ENCODE measurements around the gene POLL.
"Not testable (repeated sequence)": the region's sequence is repeated elsewhere in the genome, so short reads cannot be mapped to it uniquely, and the experiment has no call there.

Gene POLL

DNA sequence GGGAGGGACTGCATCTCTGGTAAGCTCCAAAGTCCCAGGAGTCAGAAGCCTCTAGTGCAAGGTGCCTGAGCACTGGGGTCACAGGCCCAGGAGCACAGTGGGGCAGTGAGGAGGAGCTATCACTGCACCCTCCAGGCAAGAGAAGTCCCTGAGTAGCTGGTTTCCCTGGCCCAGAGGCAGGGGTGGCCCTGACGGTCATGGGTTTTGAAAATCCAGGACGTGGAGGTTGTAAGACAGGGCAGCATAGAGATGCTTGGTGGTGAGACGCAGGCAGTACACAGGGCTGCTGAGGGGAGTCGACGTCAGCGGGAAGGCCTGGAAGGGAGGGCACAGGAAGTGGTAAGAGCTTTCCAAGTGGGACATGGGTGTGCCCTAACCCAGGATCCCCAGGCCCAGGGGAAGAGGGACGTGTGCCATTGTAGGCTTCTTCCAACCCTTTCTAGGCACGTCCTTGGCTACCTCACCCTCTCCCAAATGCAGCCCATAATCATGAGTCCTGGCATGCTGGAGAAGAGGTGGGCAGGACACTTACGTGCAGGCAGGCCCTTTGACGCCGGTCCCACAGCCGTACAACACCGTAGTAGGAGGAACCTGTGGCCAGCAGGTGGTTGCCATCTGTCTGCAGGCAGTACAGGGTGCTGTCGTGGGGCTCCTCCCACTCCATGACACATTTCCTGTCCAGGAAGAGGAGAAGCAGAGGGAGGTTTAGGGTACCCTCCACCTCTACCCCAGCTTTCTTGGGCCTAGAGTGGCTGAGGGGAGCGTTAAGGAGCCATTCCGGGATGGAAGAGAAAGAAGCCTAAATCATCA lies 23.2 kb upstream of the POLL start:
- DNase-seq, result no peak

DNA sequence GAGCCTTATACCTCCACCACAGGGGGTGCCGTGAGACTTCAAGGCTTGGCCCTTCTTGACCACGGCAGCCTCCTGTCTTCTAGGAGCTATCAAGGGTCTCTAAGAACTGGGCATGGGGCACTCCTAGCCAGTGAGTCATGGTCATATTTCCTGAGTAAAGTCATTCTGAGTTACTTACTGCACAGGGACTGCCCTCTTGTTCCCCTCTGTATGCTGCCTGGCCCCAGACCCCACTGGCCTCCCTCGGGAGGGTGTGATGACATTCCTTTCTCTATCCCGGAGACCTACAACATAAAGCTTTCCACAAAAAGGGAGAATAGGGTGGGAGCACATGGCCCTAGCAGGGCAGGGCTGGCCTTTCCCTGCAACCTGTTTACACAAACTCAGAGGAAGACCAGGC lies 21.4 kb upstream of the POLL start:
- DNase-seq, result no peak

DNA sequence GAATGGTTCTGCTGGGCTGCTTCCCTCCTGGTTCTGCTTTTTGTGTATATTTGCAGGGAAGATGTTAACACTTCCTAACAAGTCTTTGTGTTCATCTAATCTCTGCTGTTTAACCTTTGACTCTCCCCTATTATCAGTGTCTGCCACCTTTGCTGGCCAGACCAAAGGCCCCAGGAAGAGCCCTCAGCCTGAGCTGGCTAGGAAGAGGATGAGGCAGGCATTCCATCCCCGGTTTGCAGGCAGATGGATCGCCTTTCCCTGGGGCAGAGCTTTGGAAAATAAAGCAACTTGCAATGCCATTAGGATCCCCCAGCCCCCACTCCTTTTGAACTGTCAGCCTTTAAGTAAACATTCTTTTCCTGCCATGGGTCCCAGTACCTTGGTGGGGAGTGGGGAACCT lies 19.1 kb upstream of the POLL start:
- no peak for DNase-seq

DNA sequence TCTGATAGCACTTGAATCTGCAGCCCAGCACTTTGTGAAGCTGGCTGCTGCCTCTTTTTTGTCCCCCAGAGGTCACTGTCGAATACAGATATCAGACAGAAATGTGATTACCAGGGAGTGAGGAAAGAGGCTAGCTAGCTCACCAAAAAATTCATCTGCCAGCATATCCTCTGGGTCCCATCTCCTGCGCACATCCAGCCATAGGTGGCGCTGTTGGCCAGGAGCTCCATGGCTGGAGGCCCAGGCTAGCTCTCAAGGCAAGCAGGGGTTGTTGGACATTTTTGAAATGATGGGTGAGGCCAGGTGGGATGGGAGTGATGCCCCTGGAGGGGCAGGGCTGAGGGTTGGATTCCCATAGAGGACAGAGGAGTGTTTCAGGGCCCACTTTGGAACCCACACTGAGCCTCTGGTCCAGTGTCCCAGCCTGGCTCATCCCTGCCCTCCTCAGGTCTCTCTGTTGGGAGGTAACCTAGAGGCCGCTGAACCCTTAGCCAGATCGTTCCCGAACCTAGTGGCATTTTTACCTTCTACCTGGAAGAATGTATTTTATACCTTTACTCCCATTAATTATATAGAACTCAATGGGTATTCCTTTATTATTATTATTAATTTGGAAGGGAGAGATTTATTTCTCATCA lies 14.8 kb upstream of the POLL start:
- peak; percentile 63 for DNase-seq

DNA sequence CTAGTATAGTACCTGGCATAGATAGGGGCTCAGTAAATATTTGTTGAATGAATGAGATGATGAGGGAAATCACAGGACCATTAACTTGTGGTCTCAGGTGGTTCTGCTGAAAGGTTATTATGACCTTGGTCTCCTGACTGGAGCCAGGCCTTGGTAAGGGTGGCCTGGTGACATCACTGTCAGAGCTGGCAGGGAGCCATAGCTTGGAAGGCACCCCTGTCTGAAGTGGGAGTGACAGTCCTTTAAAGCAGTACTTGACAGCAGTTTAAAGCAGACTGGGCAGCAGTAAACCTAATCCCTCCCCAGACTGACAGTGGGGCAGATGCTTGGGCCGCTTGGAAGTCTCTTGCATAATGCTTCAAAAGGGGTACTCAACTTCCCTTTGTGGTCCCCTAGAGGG lies 13.5 kb upstream of the POLL start:
- DNase-seq, result no peak

DNA sequence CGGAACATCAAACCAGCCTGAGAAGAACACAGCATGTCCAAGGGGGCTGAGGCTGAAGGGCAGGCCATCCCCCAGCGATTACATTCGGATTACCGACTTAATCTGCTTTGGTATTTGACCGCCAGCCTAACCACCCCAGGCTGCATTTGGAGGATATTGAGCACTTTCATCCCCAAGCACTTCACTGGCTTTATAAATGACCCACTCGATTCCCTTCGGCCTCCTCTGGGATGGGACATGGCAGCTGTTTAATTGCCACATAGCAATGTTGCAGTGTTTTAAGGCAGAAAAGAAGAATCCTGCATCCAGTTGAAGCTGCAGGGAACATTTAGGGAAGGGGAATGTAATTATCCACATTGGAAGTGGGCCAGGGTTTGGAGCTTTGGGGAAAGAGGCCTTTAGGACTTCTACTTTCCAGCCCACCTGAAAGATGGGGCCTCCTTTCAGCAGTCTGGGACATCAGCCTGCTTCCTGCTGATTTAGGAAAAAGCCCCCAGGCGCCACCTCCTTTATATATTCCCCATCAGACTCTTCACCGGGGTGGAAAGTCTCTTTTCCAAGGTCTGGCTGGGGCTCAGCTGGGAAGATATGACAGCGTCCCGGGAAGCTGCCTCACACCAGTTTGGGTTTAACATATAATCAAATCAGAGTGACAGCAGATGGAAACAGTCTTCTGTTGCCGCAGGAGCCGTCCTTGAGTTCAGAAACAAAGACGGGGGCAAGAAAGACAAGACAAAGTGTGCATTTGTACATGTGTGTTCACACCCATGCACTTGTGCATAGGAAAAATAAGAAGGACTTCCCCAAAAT lies 9.2 kb upstream of the POLL start:
- DNase-seq, result no peak

DNA sequence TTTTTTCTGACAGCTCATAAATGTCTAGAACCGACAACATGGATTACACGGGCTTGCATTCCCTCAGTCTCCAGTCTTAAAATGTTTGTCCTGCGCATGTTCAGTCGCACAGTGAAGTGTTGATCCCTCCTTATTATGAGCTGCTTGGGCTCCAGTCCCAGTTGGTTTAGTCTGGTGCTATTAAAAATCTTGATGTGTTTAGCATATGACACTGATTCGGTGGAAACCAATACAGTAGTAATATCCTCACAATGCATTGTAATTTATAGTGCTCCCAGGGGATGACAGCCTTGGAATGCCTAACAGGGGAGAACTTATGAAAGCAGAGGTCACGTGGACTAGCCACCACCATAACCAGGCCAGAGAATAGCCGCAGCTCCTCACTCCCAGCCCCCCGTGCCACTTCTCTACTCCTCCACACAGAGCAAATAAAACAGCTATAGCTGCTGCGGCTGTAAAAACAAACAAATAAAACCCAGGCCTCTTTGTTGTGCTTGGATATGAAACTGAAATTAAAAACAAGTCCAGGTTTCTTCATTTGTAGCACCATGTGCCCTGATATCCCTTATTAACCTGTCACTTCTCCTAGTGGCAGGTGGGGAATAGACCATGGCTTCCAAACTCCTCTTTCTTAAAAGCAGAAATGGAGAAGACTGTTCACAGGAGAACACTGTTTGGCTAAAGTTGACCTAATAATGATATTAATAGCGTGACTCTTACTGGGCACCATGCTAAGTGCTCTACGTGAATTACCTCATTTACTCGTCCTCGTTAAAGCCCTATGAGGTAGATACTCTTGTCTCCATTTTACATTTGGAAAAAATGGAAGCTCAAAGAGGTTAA lies 7.8 kb upstream of the POLL start:
- DNase-seq, result no peak

DNA sequence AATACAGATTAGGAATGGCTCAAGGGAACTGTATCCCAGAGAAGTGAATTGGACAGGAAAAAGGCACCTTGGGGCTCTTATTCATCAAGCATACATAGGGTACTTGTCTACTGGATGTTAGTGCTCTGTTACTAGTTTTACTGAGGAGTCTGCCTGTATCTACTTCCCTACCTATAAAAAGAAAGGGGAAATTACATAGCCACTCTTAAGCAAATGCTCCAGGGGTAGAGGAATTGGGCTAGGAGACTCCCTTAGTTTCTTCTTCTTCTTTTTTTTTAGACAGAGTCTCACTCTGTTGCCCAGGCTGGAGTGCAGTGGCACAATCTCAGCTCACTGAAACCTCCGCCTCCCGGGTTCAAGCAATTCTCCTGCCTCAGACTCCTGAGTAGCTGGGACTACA lies 5.3 kb upstream of the POLL start:
- DNase-seq, result not testable (repeated sequence)

DNA sequence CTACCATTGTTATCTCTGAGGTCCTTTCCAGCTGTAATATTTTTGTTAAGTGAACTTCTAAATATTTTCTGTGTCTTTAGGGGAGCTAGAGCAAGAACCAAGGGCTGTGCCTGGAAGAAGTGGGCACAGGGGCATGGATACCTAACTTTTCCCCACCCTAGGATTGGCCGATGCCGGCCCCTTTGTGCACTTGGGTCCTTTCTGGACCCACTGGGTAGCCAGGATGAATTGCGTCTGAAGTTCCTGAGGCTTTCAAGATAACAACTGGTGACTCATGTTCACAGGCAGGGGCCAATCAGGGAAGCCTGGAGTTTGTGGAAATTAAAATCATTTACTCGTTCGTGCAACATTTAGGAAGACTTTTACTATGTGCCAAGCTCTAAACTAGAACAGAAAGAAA lies 822 bp upstream of the POLL start:
- no peak for DNase-seq

DNA sequence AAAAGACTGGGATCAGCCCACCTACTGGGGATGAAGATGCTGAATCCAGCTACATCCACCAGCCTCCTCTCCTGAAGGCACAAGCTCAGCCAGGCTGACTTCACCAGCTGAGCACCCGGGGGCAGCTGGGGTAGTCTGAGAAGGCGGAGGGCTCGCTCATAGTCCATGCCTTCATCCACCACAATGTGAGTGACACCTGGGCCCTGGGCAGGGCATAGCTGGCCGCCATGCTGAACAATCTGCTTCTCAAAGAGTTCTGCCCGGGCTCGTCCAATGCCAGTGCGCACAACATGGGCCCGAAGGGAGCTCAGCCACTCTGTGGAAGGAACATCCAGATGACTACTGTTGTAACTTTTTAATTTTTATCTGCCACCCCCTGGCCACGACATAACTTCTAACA lies 2.2 kb downstream of the POLL start:
- DNase-seq, result no peak

DNA sequence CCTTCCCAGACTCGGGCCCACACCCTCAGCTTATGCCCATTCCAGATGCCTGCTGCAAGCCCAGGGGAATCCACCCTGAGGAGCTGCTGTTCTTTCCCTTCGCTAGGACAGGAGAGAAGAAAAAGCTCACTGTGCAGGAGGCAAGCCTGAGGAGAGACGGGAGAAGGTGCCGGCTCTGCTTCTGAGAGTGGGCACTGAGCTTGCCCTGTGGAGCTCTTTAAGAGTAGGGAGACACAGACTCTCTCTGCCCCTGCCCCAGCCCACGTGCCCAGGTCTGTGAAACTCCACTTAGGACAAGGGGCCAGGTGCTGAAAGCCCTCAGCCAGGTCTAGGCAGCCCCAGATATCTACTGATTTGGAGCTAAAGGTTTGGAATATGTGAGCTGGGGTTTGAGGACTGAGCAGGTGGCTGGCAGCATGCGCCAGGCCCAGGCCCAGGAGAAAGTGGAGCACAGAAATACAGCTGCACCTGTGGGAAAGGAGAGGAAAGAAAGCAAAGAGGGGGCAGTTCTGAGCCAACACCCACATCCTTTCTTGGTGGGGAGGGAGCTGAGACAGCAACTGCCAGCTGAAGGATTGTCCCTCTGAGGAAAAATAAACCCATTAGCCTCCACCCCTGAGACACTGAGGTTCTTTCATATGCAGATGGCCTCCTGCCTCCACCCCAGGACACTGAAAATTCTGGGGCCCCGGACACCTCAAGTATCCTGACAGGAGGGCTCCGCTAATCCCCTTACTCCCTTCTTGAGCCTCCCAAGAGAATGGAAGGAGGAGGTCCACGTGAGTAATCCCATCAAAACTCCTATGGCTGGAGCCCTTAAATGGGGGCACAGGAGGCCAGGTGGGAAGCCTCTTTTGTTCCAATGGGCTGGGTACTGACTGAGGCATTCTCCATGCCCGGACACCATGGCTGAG lies 7.3 kb downstream of the POLL start:
- no peak for DNase-seq

DNA sequence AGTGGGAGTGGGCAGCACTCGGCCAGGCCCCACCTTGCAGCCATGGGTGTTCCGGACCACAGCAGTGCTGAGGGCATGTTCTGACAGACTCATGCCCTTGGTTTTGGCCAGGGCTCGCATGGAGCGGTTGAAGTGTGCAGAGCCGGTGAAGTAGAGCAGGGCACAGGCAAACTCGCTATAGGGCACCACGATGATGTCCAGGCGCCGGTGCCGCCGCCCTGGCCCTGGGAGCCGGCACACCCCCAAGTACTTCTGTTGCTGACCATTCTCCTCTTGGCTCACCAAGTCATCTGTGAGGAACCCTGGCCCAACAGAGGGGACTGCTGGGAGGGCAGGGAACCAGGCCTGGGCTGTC lies 8.6 kb downstream of the POLL start:
- no peak for DNase-seq

DNA sequence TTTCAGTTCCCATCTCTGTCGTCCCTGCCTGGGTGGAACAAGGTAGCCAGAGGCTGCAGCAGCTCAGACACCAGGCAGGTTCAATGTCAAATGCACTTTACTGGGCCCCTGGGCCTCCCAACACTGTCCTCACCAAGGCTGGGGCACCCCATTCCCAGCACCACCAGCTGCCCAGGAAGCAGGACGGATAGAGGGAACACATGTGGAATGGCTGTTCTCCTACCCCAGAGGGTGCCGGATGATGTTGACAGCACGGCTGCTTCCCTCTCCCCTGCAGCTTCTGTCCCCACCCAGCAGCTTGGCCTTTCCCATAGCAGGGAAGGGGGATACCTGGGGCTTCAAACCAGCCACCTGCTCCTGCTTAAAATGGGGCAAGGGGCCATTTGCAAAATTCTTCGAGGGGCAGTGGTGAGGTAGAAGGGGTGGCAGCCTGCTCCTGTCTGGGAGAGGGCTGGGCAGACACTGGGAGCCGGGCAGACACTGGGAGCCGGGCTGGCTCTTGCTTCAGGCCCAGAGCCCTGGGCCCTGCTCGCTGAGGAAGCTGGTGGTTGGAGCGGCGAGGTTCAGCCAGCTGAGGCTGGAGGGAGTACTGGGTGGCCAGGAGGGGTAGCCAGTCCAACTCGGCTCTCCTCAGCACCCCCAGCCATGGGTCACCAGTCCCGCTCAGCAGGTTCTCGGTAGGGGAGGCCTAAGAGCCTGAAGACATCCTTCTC lies 9.1 kb downstream of the POLL start:
- no peak for DNase-seq

DNA sequence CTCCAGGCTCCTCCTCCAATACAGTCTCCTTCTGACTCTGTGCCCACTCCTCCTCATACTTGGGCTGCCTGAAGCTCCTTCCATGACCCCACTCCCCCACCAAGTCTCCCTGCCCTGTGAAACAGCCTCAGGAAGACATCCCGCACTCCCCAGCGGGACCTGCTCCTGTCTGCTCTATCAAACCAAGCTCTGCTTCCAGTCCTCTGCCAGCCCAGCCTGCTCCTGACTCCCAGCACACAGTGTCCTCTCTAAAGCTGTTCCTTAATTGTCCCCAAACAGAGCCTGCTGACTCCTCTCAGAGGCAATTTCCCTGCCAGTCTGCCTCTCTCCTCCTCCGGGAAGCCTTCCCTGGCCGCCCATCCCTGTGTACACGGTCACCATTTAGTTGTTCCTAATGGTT lies 9.9 kb downstream of the POLL start:
- no peak for DNase-seq

DNA sequence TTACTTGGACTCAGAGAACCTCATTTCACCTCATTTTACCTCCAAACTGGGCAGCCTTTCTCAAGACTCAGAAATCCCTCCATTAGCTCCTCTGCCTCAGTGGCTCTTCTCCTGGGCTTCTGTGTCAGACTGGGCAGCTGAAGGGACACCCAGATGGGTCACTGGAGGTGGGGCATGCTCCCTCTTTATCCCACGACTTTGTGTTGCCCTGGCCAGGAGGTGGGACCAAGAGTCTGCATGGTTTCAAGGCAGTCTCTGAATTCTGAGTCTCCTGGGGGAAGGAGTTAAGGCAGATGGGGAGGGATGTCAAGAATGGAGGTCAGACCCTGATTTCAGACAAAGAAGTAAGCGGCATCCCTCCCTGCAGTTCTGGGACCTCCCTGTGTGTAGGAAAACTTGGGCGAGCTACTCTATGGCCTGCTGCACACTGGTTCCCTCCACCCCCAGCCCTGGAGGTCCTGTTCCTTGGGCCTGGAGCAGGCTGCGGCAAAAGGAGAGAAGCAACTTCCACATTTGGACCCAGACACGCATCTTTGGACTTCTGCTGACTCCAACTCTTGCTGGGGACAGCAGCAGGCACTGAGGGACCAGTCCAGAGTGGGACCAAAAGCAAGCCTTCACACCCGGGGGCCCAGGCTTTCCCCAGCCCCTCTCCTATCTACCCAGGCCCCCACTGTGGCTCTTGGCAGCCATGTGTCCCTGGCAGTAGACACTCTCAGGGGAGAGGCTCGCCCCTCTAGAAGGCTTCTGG lies 10.8 kb downstream of the POLL start:
- DNase-seq, result no peak

DNA sequence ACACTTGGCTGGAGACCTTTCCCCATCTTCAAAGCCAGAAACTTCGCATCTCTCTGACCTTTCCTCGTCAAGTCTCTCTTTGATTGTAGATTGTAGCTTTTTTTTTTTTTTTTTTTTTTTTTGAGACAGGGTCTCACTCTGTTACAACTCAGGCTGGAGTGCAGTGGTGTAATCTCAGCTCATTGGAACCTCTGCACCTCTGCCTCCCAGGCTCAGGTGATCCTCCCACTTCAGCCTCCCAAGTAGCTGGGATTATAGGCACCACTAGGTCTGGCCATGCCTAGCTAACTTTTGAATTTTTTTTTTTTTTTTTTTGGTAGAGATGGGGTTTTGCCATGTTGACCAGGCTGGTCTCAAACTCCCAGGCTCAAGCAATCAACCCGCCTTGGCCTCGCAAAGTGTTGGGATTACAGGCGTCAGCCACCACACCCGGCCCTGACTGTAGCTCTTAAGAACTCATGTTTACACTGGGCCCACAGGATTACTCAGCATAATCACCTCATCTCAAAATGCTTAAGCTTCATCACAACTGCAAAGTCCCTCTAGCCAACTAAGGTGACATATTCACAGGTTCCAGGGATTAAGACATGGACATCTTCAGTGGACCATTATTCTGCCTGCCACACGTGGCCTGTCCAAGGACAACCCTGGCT lies 11.7 kb downstream of the POLL start:
- DNase-seq, result no peak

DNA sequence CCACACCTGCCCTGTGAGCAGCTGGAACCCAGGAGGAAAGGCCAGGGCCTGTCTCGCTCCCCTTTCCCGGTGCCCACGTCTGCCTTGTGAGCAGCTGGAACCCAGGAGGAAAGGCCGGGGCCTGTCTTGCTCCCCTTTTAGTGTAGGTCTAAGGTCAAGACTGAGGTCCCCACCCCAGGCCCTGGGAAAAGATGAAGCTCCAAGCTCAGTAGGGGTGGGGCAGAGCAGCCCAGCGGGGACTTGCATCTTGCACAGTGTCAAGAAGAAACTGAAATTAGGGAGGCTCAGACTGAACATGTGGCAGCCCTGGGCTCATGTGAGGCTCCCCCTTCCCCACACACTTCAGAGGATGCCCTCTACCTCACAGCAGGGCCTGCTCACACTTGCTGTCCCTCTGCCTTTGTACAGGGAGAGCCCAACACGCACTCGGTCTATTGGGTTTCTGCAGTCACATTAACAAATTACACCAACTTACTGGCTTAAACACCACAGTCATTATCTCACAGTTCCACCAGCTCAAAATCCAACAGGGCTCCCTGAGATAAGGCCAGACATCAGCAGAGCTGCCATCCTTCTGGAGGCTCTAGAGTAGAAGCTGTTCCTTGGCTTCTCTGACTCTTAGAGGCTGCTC lies 12.4 kb downstream of the POLL start:
- no peak for DNase-seq

DNA sequence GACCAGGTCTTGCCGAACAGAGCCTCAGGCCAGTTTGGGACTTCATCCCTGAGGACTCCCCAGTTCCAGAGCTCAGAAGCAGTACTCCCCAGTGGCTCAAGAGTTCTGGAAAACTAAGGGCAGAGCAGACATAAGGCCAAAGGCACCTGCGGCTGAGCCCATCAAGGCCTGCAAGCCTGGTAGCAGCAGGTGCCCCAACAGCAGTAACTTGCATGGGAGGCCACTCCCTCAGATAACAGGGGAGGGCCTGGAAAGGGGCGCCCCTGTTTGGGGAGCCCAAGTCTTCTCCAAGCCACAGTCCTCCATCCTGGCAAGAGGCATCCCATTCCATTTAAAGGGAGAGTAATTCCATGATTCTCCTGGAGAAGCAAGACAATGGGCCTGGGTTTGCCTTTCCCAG lies 13.0 kb downstream of the POLL start:
- DNase-seq, result no peak
